Adrenal gland (tissue), 5 donors: ENCODE results near the gene INPP4B.

Experiments used
- CTCF ChIP-seq, 6 experiments: fragments of 450-650 bp in 4 of 6; fragments of 200-600 bp in 2 of 6; sonication (generic) in 1 of 6; IDR thresholded peaks; 1 replicate in 5 of 6; 2 replicates in 1 of 6; pipeline versions ENCODE4 v1.5.1 to v1.8.0; 2016 to 2021; ENCODE audit warnings: antibody characterized with exemption in 6 of 6, mild to moderate bottlenecking in 2 of 6, moderate library complexity in 1 of 6
- POLR2A ChIP-seq, 2 donors: fragments of 450-650 bp; IDR thresholded peaks; one replicate each; pipeline ENCODE4 v1.6.1; 2017; ENCODE audit warnings: antibody characterized with exemption in 2 of 2, mild to moderate bottlenecking in 2 of 2, moderate library complexity in 1 of 2
- donor health status: DM: no; HTN: no; CAD: no.

- no peak for TF ChIP-seq POLR2A (IDR thresholded peaks at IDR 0.05)
- no peak for TF ChIP-seq CTCF (IDR thresholded peaks at IDR 0.05)
Observed at GRCh38 chr4:142130666-142131065, 715.4 kb downstream of the INPP4B start.
